HepG2 (cell line): ENCODE data around the gene LTBR. TPM values are rescaled to one million over a fixed set of nuclear protein-coding genes. Genes with fewer than 3 reads are reported as not detected.

Experiments used
- FOXP4 ChIP-seq: sonication (generic); formaldehyde crosslinking; IDR thresholded peaks from 2 replicates; pipeline ENCODE4 v1.4.0; 2020; ENCODE audit warnings: missing genetic modification reagents
- KIAA2018 ChIP-seq: sonication (generic); formaldehyde crosslinking; IDR thresholded peaks from 2 replicates; pipeline ENCODE4 v1.5.0; 2020; ENCODE audit warnings: mild to moderate bottlenecking, missing genetic modification reagents, borderline replicate concordance
- NR2F6 ChIP-seq, 2 experiments: IDR thresholded peaks; 2 replicates each; pipeline ENCODE4 v1.6.1; 2016; ENCODE audit warnings: antibody characterized with exemption in 1 of 2, mild to moderate bottlenecking in 1 of 2
- PHF20 ChIP-seq: sonication (generic); formaldehyde crosslinking; IDR thresholded peaks from 2 replicates; pipeline ENCODE4 v1.5.0; 2020; ENCODE audit warnings: mild to moderate bottlenecking, missing genetic modification reagents
- TRIM24 ChIP-seq: sonication (generic); formaldehyde crosslinking; IDR thresholded peaks from 2 replicates; pipeline ENCODE4 v1.8.0; 2022; ENCODE audit warnings: mild to moderate bottlenecking, missing genetic modification reagents
- ZNF263 ChIP-seq: sonication (generic); formaldehyde crosslinking; IDR thresholded peaks from 2 replicates; pipeline ENCODE4 v1.4.0; 2020; ENCODE audit warnings: missing genetic modification reagents
- ZNF318 ChIP-seq: sonication (generic); formaldehyde crosslinking; IDR thresholded peaks from 2 replicates; pipeline ENCODE4 v1.4.0; 2020; ENCODE audit warnings: mild to moderate bottlenecking, missing genetic modification reagents
- ZNF607 ChIP-seq: sonication (generic); formaldehyde crosslinking; IDR thresholded peaks from 2 replicates; pipeline ENCODE4 v1.5.1; 2020; ENCODE audit warnings: missing genetic modification reagents, mild to moderate bottlenecking, borderline replicate concordance
- polyA plus RNA-seq, 8 experiments: library from polyadenylated mRNA; depleted of rRNA in 3 of 8; stranded (reverse) in 7 of 8; unstranded in 1 of 8; fragments of >200 nt; fragmentation: Illumina TruSeq in 4 of 8; extraction: Trizol in 4 of 8; gene quantifications; 2 replicates each; pipeline versions ENCODE4 v1.2.1 to v1.2.3, GENCODE V29; 2011 to 2016; ENCODE audit warnings: low read depth in 4 of 8, missing spikeins in 1 of 8, mixed read lengths in 1 of 8; ENCODE audit not compliant: insufficient read depth in 1 of 8
- total RNA-seq, 5 experiments: library from RNA; depleted of rRNA; stranded (reverse); fragments of >200 nt; fragmentation: Illumina TruSeq; extraction: Trizol; gene quantifications; 2 replicates each; pipeline ENCODE4 v1.2.3, GENCODE V29; 2016; ENCODE audit warnings: low read depth in 1 of 5

Gene LTBR
- total and polyA plus RNA-seq, 2 of the 13 experiments (the other 11 are each of a cell fraction or from before 2014, with no cell fraction given): 31.4 to 34.8 TPM

GRCh38 chr12:6342140-6342889, 41.6 kb upstream of the LTBR start (continued):
- TF ChIP-seq ZNF318 (CRISPR knock-in tag): no peak
- TF ChIP-seq PHF20: peak; percentile 8; the same call in 1 of the 2 replicates
- TF ChIP-seq KIAA2018: no peak
- 0 out of 2 replicates have a peak, but pooled peaks have one; percentile 43 for TF ChIP-seq FOXP4 (CRISPR knock-in tag)
- 0 out of 2 replicates have a peak, but pooled peaks have one; percentile 28 for TF ChIP-seq NR2F6 (IDR thresholded peaks at IDR 0.05)
- TF ChIP-seq NR2F6 (CRISPR knock-in tag; IDR thresholded peaks at IDR 0.05): no peak
- 0 out of 2 replicates have a peak, but pooled peaks have one; percentile 5 for TF ChIP-seq ZNF607
- TF ChIP-seq ZNF263 (CRISPR knock-in tag): peak; percentile 88; the same call in 1 of the 2 replicates
- TF ChIP-seq TRIM24 (CRISPR knock-in tag): no peak
